HS-27A (cell line): ENCODE results near the gene KCNK16.
"Not testable (repeated sequence)": the region's sequence is repeated elsewhere in the genome, so short reads cannot be mapped to it uniquely, and the experiment has no call there.

ENCODE experiments used
- DNase-seq: peaks from one replicate; pipeline ENCODE4 v3.0.0-alpha.2; 2012; ENCODE audit warnings: low read depth, missing footprints

The KCNK16 gene

DNA sequence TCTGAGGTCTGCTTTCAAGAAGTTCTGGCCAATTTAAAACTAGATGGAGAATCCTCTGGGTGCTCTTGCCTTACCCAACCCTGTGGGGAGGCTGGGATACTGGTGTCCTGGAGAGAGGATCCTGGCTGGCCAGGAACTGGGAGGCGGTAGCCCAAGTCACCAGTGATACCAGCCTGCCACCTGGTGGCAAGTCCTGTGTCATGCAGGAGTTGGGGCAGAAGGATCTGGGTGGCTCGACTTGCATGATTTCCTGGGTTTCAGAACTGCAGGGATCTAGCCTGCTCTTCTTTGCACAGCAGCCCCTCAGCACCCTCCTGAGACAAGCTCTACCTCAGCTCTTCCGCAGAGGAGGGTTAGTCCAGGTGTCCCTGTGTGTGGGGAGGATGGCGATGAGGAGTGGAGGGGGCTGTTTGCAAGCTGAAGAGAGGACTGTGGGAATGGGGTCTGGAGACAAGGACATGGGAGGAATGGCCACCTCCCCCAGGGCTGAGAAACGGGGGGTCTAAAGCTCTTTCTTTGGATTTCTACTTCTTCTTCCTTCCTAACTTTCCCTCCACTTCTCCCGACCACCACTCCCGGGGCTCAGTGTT lies 12.5 kb downstream of the KCNK16 start:
- peak; percentile 41 for DNase-seq

DNA sequence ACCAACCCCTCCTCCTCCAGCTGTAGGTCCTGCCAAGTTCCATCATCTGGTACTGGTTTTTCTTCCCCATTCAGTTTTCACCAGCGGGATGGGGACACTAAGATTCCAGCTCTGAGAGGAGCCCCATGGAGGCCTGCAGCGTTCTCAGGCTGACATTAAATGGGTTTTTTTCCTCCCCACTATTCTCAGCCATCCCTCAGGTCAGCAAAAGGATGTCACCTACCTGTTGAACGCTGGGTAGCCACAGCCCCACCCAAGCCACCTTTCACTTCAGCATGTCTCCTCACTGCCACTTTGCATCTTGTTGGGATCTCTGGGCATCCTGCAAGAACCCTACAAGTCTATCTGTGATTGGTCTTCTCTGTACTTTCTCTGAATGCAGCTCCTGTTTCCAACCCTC lies 15.0 kb downstream of the KCNK16 start:
- DNase-seq: no peak

- DNase-seq: no peak
Observed at GRCh38 chr6:39304951-39305350, 17.6 kb downstream of the KCNK16 start.

DNA sequence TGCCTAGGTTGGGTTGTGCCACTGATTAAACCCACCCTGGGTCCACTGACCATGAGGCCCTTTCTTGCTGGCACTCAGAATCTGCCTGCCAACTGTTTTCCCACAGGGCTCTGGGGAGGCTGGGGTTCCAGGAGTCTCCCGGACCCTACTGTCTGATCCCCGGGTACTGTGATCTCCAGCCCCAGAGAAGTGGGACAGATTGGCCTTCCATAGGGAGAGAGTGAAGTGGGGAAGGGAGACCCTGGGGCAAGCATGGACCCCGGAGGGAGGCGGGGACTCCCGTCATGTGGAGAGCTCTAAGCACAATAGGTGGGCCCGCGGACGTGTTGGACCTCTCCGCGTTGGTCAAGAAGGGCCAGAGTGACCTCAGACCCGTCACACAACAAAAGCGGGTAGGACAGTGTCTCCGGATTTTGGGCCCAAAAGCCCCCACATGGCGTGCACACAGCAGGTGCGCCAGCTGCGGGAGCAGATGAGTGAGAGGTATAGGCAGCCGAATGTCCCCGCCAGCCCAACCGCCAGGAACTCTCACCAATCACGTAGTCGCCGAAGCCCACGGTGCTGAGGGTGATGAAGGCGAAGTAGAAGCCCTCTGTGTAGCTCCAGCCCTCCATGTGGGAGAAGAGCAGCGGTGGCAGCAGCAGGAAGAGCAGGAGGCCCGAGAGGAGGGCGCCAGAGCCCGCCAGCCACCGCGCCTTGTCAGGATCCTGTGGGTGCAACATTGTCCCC lies 18.9 kb downstream of the KCNK16 start:
- no peak for DNase-seq

DNA sequence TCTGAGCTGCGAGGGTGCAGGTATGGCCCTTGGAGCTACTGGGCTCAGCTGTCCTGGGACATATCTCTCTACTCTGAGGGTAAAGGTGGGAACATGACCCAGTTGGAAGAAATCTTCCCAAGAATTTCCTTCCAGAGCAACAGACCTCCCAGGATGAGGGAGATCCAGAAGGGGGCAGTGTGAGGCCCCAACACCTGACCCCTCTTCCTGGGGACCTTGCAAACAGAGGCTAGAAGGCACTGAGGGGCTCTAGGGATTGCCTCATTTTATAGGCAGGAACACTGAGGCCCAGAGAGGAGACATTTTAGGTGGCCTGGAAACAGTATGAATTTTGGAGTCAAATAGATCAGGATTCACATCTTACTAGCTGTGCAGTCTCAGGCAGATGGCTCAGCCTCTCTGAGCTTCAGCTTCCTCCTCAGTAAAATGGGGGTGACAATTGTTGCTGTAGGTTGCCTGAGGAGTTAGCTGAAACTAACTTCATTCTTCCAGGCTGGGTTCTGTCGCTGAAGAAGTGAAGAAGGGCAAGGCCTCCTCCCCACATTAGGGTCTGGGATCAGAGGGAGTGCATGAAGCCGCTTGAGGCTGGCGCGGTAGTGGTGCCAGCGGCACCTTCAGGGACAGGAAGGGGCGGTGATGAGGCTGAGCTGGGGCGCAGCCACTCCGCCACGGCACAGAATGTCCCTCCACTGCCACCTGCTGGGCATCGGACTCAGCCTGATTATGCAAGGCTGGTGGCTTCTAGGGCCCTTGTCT lies 19.7 kb downstream of the KCNK16 start:
- DNase-seq: peak; percentile 39

- DNase-seq: no peak
Observed at GRCh38 chr6:39302011-39302410, 20.5 kb downstream of the KCNK16 start.

- no peak for DNase-seq
Observed at GRCh38 chr6:39301606-39302005, 20.9 kb downstream of the KCNK16 start.

- DNase-seq: no peak
Observed at GRCh38 chr6:39300739-39301138, 21.8 kb downstream of the KCNK16 start.

GRCh38 chr6:39298061-39298460 lies 24.4 kb downstream of the KCNK16 start:
- DNase-seq: no peak

DNA sequence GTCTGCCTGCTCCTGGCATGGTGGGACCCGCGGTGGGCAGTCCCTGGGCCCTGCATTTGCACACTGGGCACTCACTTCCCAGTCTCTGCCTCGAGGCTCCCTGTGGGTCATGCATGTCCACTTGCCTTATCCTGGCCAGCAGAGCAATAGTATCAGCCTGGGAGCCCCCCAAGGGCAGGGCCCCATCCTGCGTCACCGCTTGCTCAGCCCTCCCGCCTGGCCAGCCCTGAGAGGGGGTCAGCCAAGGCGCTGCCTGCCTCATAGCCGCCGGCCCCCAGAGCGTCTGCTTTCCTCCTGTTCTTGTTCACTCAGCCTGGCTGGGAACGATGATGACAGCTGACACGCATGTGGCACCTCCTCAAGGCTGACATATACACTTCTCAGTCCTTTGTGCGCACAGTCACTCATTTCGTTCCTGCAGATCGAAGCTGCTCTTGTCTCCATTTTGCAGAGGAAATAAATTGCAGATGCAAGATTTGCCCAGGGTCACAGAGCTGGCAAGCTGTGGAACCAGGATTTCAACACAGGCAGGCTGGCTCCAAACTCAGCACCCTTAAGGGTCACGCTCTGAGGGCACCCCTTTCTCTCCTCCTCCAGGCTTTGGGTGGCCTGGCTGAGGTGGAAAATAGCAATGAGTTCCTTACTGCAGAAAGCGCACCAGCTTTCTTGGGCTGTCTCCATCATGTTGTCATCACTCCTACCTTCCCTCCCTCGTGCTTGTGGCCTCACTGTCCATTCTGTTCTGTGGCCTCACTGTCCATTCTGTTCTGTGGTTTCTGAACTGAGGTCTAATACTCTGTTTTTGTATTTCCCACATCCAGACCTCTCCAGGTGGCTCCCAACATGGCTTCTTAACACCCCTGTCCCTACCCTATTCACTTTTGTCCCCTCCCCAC lies 25.5 kb downstream of the KCNK16 start:
- no peak for DNase-seq

DNA sequence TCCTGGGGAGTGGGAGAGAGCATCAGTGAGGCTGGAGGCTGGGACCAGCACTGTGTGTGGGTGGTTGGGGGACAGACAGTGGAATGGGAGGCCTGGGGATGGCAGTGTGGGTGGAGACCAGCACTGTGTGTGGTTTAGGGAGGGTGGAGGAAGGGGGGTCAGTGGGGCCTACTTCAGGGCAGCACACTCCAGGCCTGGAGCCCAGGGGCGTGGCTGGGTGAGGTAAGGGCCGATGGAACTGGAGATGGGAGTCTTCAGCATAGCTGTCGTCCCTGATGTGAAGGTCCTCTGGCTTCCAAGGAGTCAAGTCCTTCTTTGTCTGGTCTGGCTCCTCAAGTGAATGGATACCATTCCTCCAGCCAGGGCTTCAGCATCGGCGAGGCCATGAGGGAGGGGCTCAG lies 26.9 kb downstream of the KCNK16 start:
- no peak for DNase-seq

- no peak for DNase-seq
Observed at GRCh38 chr6:39294899-39295298, 27.6 kb downstream of the KCNK16 start.

DNA sequence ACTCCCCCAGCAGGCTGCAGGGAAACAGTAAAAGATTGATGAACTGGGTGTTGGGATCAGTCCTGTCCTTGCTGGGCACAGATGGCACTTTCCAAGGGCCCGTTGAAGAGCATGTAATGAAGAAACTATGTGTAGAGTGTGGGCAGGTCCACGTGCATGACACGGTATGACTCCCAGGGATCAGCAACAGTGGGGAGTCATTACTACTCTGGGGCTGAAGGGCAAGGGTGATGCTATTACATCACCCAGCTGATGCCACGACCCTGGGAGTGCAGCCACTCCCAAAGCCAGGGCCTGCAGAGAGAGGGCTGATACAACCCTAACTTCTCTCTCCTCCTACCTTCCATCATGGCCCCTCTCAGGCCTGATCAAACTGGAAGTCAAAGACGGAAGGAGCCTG lies 28.4 kb downstream of the KCNK16 start:
- DNase-seq: no peak

DNA sequence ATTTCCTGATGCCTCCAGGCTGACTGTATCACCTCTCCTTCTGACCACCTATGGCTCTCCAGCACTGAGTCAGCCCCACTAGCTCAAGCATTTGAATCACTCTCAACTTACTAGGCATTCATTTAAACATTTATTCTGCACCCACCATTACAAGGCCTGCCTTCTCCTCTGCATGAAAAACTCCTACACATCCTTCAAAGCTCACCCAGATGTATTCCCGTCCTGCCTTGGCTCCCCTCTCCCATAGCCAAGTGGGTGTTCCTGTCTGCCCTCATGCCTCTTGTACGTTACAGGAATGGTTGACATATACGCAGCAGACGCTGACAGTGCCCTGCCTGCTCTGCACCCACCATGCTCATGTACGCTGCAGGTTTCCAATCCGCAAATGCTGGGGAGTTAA lies 29.9 kb downstream of the KCNK16 start:
- DNase-seq: no peak

GRCh38 chr6:39289490-39289889 lies 33.0 kb downstream of the KCNK16 start:
- DNase-seq: no peak

- no peak for DNase-seq
Observed at GRCh38 chr6:39287601-39288000, 34.9 kb downstream of the KCNK16 start.

GRCh38 chr6:39286596-39286995 lies 35.9 kb downstream of the KCNK16 start:
- not testable (repeated sequence) for DNase-seq

- no peak for DNase-seq
Observed at GRCh38 chr6:39282774-39283173, 39.7 kb downstream of the KCNK16 start.

GRCh38 chr6:39281312-39281980 lies 41.1 kb downstream of the KCNK16 start:
- no peak for DNase-seq

DNA sequence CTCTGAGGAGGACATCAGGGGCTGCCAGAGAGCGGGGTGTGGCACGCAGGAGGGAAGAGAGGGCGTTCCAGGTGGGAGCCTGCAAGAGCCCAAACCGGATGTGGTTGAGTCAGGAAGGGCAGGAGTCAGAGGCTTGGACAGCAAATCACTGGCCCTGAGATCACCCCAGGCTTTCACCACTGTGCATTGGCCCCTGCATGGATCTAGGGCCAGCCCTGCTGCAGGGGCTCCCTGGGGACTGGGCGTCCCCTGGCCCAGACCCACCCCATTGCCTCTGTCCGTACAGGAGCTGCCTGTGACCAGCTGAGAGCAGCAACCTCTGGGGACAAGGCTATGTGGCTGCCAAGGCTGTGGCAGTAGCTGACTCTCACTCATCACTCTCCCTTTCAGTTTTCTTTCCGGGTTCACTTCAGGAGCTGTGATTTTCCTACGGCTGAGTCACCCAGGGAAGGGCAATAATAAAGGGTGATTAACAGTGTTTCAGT lies 42.2 kb downstream of the KCNK16 start:
- no peak for DNase-seq

DNA sequence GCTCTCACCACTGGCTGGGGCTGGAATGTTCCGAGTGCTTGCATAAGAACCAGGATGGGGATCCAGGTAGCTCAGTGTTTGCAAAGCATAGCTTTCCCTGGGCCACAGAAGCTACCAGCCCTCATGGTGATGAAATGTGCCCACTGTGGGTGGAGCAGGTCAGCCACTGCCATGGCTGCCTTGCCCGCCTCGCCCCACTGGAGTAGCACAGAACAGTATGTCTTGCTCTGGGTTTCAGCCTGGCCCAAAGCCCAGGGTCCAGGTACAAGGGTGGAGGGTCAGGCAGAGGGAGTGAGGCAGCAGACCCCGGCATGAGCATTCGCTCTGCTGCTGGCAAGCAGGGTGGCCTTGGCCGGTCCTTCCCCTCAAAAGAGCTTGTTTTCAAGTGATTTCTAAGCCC lies 43.0 kb downstream of the KCNK16 start:
- no peak for DNase-seq
